Measurements from ENCODE around the gene SEL1L. TPM values are rescaled to one million over a fixed set of nuclear protein-coding genes. Genes with fewer than 3 reads are reported as not detected.
A peak's percentile ranks its signal among the peaks of the same experiment; 100 is the strongest.

Gene SEL1L
- total RNA-seq, 1 experiment from 2014 or later = 53.7 TPM

- Histone ChIP-seq H3K27ac (ENCODE audit: low read length) (no peak overlapping the region), H3K4me1 (ENCODE audit: control insufficient read depth, insufficient read depth, low read length) (no peaks in the 10 kb centered on the region), H3K27me3 (ENCODE audit: control insufficient read depth, insufficient read depth, low read length) (no peaks in the 10 kb centered on the region; the same call in 1 of the 2 replicates), H3K4me3 (ENCODE audit: low read depth in 2 of 2, low read length in 2 of 2) (no peak overlapping the region), H3K9me3 (ENCODE audit: control insufficient read depth, insufficient read depth, low read depth, low read length) (no peaks in the 10 kb centered on the region), H3K36me3 (ENCODE audit: control insufficient read depth, insufficient read depth, low read length) (no peaks in the 10 kb centered on the region)
- TF ChIP-seq, protein P1, sequence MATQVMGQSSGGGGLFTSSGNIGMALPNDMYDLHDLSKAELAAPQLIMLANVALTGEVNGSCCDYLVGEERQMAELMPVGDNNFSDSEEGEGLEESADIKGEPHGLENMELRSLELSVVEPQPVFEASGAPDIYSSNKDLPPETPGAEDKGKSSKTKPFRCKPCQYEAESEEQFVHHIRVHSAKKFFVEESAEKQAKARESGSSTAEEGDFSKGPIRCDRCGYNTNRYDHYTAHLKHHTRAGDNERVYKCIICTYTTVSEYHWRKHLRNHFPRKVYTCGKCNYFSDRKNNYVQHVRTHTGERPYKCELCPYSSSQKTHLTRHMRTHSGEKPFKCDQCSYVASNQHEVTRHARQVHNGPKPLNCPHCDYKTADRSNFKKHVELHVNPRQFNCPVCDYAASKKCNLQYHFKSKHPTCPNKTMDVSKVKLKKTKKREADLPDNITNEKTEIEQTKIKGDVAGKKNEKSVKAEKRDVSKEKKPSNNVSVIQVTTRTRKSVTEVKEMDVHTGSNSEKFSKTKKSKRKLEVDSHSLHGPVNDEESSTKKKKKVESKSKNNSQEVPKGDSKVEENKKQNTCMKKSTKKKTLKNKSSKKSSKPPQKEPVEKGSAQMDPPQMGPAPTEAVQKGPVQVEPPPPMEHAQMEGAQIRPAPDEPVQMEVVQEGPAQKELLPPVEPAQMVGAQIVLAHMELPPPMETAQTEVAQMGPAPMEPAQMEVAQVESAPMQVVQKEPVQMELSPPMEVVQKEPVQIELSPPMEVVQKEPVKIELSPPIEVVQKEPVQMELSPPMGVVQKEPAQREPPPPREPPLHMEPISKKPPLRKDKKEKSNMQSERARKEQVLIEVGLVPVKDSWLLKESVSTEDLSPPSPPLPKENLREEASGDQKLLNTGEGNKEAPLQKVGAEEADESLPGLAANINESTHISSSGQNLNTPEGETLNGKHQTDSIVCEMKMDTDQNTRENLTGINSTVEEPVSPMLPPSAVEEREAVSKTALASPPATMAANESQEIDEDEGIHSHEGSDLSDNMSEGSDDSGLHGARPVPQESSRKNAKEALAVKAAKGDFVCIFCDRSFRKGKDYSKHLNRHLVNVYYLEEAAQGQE (IDR thresholded peaks at IDR 0.05; ENCODE audit: insufficient read depth in 1 of 2, low read depth in 2 of 2, low read length in 1 of 2) = no peak
- no peak for TF ChIP-seq TCF7L2 (IDR thresholded peaks at IDR 0.05; ENCODE audit: low read depth, low read length)
- no peak for TF ChIP-seq SIN3A (IDR thresholded peaks at IDR 0.05; ENCODE audit: borderline replicate concordance, insufficient read depth, low read depth, low read length)
- TF ChIP-seq, protein P2, sequence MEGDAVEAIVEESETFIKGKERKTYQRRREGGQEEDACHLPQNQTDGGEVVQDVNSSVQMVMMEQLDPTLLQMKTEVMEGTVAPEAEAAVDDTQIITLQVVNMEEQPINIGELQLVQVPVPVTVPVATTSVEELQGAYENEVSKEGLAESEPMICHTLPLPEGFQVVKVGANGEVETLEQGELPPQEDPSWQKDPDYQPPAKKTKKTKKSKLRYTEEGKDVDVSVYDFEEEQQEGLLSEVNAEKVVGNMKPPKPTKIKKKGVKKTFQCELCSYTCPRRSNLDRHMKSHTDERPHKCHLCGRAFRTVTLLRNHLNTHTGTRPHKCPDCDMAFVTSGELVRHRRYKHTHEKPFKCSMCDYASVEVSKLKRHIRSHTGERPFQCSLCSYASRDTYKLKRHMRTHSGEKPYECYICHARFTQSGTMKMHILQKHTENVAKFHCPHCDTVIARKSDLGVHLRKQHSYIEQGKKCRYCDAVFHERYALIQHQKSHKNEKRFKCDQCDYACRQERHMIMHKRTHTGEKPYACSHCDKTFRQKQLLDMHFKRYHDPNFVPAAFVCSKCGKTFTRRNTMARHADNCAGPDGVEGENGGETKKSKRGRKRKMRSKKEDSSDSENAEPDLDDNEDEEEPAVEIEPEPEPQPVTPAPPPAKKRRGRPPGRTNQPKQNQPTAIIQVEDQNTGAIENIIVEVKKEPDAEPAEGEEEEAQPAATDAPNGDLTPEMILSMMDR (IDR thresholded peaks at IDR 0.05) = no peak
- no peak for TF ChIP-seq POLR2AphosphoS5 (IDR thresholded peaks at IDR 0.05; ENCODE audit: low read depth, low read length)
- ATAC-seq (no peak), DNase-seq (ENCODE audit: low read depth, low spot score) (no peak)
- BruUV-seq (replicated peaks) = no TSS peak
- intact Hi-C loops (cut with micrococcal nuclease; ENCODE audit: unreplicated experiment) (no loop called here), in situ Hi-C loops (cut with HindIII; ENCODE audit: low pct_unique_long_range_greater_than_20kb, low sequenced_read_pairs) (no loop called here)
- ChIA-PET POLR2A (no interaction called here), CTCF (no interaction called here)
Measured at GRCh38 chr14:81567302-81567701, 33.6 kb upstream of the SEL1L start.

DNA sequence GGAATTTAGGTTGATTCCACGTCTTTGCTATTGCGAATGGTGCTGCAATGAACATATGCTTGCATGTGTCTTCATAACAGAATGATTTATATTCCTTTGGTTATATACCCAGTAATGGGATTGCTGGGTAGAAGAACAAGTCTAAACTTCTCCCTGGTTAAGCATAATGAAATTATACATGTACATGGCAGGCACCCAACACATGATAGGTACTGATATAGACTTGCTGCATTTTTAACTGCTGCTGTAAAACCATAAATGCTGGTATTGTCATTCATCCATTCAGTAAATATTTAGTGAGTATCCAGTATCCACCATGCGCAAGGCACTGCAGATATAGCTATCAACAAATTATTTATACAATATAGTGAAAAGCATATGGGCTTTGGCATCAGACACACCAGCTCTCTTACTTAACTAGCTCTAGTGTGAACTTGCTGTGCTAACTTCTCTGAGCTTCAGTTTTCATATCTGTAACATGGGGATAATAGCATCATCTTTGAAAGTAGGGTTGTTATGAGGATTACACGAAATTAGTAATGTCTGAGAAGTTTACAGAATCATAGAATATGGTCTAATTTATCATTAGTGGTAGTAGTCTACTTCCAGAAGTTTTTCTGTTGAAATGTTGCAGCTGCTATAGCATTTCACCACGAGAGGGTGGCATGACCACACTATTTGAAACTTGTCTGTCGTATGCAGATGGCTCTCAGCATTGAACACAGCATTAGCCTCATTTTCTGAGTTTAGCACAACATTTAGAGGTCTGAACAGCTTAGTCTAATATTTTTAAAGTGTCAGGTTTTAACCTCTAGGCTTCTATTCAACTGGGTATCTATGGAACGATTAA is 32.0 kb upstream of the SEL1L start:
- CTCF ChIA-PET = interaction anchor here (0.6 kb wide), 2 partner anchors 57 to 78 kb away, joined by 3 read pairs; no protein-coding TSS in a partner anchor
- TF ChIP-seq, protein P2 (IDR thresholded peaks at IDR 0.05) = peak; percentile 56; the same call in 1 of the 2 replicates
- TF ChIP-seq TCF7L2 (IDR thresholded peaks at IDR 0.05; ENCODE audit: low read depth, low read length) = no peak
- ATAC-seq (no peak; the same call in 1 of the 2 replicates), DNase-seq (ENCODE audit: low read depth, low spot score) (no peak)
- Histone ChIP-seq H3K27me3 (ENCODE audit: control insufficient read depth, insufficient read depth, low read length) (no peaks in the 10 kb centered on the region; the same call in 1 of the 2 replicates), H3K9me3 (ENCODE audit: control insufficient read depth, insufficient read depth, low read depth, low read length) (no peaks in the 10 kb centered on the region), H3K4me1 (ENCODE audit: control insufficient read depth, insufficient read depth, low read length) (no peaks in the 10 kb centered on the region), H3K27ac (ENCODE audit: low read length) (no peak overlapping the region), H3K36me3 (ENCODE audit: control insufficient read depth, insufficient read depth, low read length) (no peaks in the 10 kb centered on the region), H3K4me3 (ENCODE audit: low read depth in 2 of 2, low read length in 2 of 2) (no peak overlapping the region)
- POLR2A ChIA-PET = interaction anchor here (0.5 kb wide), 1 partner anchor 302 kb away, joined by 6 read pairs; no protein-coding TSS in a partner anchor
- intact Hi-C loops (cut with micrococcal nuclease; ENCODE audit: unreplicated experiment) (no loop called here), in situ Hi-C loops (cut with HindIII; ENCODE audit: low pct_unique_long_range_greater_than_20kb, low sequenced_read_pairs) (no loop called here)
- BruUV-seq (replicated peaks) = no TSS peak

Data from Panc1 (cell line).